Smooth muscle cell (in vitro differentiated cells): Measurements from ENCODE around the gene BTNL9. TPM values are rescaled to one million over a fixed set of nuclear protein-coding genes. Genes with fewer than 3 reads are reported as not detected.
"Not testable (repeated sequence)": the region's sequence is repeated elsewhere in the genome, so short reads cannot be mapped to it uniquely, and the experiment has no call there.

Experiments used
- DNase-seq: peaks from one replicate; lab custom pipeline; 2025; ENCODE audit not compliant: unreplicated experiment; lab: John Stamatoyannopoulos, UW
- H2AFZ ChIP-seq: fragments of 200-600 bp; sonication (generic); 2 replicates; pipeline ENCODE4 v1.6.0; 2016; ENCODE audit warnings: antibody characterized with exemption, low read depth, mild to moderate bottlenecking
- H3F3A ChIP-seq: fragments of 200-600 bp; sonication (generic); 2 replicates; pipeline ENCODE4 v1.6.0; 2017; ENCODE audit warnings: antibody characterized with exemption, low read depth
- H3K27ac ChIP-seq: fragments of 200-600 bp; sonication (generic); 2 replicates; pipeline ENCODE4 v1.5.1; 2016; ENCODE audit warnings: low read depth, mild to moderate bottlenecking
- H3K27me3 ChIP-seq: fragments of 200-600 bp; sonication (generic); 2 replicates; pipeline ENCODE4 v1.6.1; 2016; ENCODE audit warnings: low read depth, mild to moderate bottlenecking
- H3K36me3 ChIP-seq: fragments of 200-600 bp; sonication (generic); 2 replicates; pipeline ENCODE4 v1.5.1; 2016; ENCODE audit warnings: low read depth
- H3K4me1 ChIP-seq: fragments of 200-600 bp; sonication (generic); 2 replicates; pipeline ENCODE4 v1.5.1; 2016; ENCODE audit warnings: low read depth
- H3K4me2 ChIP-seq: fragments of 200-600 bp; sonication (generic); 2 replicates; pipeline ENCODE4 v1.6.0; 2016; ENCODE audit warnings: mild to moderate bottlenecking
- H3K4me3 ChIP-seq: fragments of 200-600 bp; sonication (generic); 2 replicates; pipeline ENCODE4 v1.5.1; 2016; ENCODE audit warnings: mild to moderate bottlenecking
- H3K79me2 ChIP-seq: fragments of 200-600 bp; sonication (generic); 2 replicates; pipeline ENCODE4 v1.6.0; 2016; ENCODE audit warnings: low read depth, mild to moderate bottlenecking
- H3K9ac ChIP-seq: fragments of 200-600 bp; sonication (generic); 2 replicates; pipeline ENCODE4 v1.6.0; 2016; ENCODE audit warnings: low read depth
- H3K9me3 ChIP-seq: fragments of 200-600 bp; sonication (generic); replicated peaks from 2 replicates; pipeline ENCODE4 v1.5.1; 2016; ENCODE audit warnings: low read depth
- H4K20me1 ChIP-seq: fragments of 200-600 bp; sonication (generic); 2 replicates; pipeline ENCODE4 v1.6.0; 2016; ENCODE audit warnings: low read depth
- CTCF ChIP-seq: fragments of 200-600 bp; sonication (generic); IDR thresholded peaks from 2 replicates; pipeline ENCODE4 v1.5.1; 2017; ENCODE audit warnings: borderline replicate concordance, mild to moderate bottlenecking, antibody characterized with exemption; ENCODE audit not compliant: insufficient read depth, poor library complexity, severe bottlenecking
- WGBS: methylation state at CpG from one replicate; pipeline ENCODE4 v1.1.7; 2016; ENCODE audit warnings: low lambda C conversion rate; 5-methylcytosine and 5-hydroxymethylcytosine counted together
- polyA plus RNA-seq: library from polyadenylated mRNA; unstranded; fragments of >200 nt; fragmentation: Nextera tagmentation; extraction: Ambion mirVana; gene quantifications from 2 replicates; pipeline ENCODE4 v1.2.1, GENCODE V29; 2016
- total RNA-seq: library from RNA; depleted of rRNA; stranded (reverse); fragments of >200 nt; gene quantifications from 2 replicates; pipeline ENCODE4 v1.2.3, GENCODE V29; 2014

Gene BTNL9
- total and polyA plus RNA-seq, 2 experiments from 2014 or later: not detected

DNA sequence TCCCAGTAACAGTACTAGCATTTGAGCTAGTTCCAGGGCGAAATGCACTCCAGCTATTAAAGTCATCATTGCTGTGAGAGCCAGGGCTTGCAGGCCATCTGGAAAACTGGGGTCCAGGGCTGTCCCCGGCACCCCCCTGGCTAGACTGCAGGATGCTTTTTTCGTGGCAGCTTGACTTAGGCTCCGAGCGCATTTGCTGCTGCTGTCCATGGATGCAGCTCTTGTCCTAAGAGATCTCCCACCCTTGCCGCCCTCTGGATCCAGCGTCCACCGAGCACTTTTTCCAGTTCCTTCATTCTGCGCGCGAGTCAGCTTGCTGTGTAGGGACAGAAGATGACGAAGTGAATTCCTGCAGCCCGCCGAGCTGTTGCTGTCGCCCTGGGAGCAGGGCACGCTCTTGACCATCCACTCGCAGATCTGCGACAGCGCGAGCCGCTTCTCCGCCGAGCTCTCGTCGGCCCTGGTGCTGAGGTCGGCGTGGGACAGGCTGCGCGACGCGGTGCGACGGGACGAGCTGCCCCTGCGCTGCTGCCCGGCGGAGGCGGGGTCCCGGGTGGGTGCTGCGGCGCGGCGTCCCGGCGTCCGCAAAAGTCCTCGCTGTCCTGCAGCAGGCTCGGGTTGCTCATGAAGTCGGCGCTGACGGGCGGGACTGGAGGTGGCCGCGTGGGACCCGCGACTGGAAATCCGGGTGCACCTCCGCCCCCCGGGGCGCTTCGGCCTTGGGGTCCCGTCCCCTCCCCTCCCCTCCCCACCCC, 60.2 kb downstream of the BTNL9 start:
- Histone ChIP-seq H3K27ac (no peak overlapping the region), H3K36me3 (no peaks in the 10 kb centered on the region), H3K9ac (no peak overlapping the region), H2AFZ (no peak overlapping the region), H3K4me2 (peak overlapping the region; percentile 81), H3K4me1 (no peaks in the 10 kb centered on the region), H4K20me1 (no peaks in the 10 kb centered on the region), H3K27me3 (peaks cover 33% of the 10 kb centered on the region), H3K4me3 (peak overlapping the region; percentile 28), H3K9me3 (no peaks in the 10 kb centered on the region), H3F3A (no peaks in the 10 kb centered on the region), H3K79me2 (no peaks in the 10 kb centered on the region)
- WGBS: 9% methylated on average over 52 of the region's 62 CpGs
- TF ChIP-seq CTCF: no peak
- no peak for DNase-seq

GRCh38 chr5:181101030-181101641, 61.1 kb downstream of the BTNL9 start:
- not testable (repeated sequence) for H3K4me2 ChIP-seq, H3F3A ChIP-seq, H3K4me3 ChIP-seq, H3K79me2 ChIP-seq, H3K9me3 ChIP-seq, H4K20me1 ChIP-seq, DNase-seq, H3K4me1 ChIP-seq, H3K27ac ChIP-seq, H3K36me3 ChIP-seq, H2AFZ ChIP-seq, H3K9ac ChIP-seq
- WGBS: no CpG with 5 or more reads among the region's 54 CpGs
- peaks cover 41% of the 10 kb centered on the region for H3K27me3 ChIP-seq

- not testable (repeated sequence) for H3K4me1 ChIP-seq, H3K4me2 ChIP-seq, H3K4me3 ChIP-seq, H4K20me1 ChIP-seq, H2AFZ ChIP-seq, H3K27ac ChIP-seq, H3K9ac ChIP-seq, DNase-seq, H3K79me2 ChIP-seq, H3F3A ChIP-seq, H3K9me3 ChIP-seq, H3K36me3 ChIP-seq
- no CpG with 5 or more reads among the region's 30 CpGs for WGBS
- H3K27me3 ChIP-seq: peaks cover 49% of the 10 kb centered on the region
Observed at GRCh38 chr5:181101930-181102674, 62.0 kb downstream of the BTNL9 start.

GRCh38 chr5:181104259-181104568, 64.1 kb downstream of the BTNL9 start:
- not testable (repeated sequence) for H3F3A ChIP-seq, H3K9me3 ChIP-seq, H4K20me1 ChIP-seq, H3K9ac ChIP-seq, H3K36me3 ChIP-seq, DNase-seq, H3K4me3 ChIP-seq, H2AFZ ChIP-seq, H3K27ac ChIP-seq, H3K4me2 ChIP-seq, H3K79me2 ChIP-seq, H3K4me1 ChIP-seq
- 14% methylated on average over 5 of the region's 5 CpGs for WGBS
- peaks cover 57% of the 10 kb centered on the region for H3K27me3 ChIP-seq

DNA sequence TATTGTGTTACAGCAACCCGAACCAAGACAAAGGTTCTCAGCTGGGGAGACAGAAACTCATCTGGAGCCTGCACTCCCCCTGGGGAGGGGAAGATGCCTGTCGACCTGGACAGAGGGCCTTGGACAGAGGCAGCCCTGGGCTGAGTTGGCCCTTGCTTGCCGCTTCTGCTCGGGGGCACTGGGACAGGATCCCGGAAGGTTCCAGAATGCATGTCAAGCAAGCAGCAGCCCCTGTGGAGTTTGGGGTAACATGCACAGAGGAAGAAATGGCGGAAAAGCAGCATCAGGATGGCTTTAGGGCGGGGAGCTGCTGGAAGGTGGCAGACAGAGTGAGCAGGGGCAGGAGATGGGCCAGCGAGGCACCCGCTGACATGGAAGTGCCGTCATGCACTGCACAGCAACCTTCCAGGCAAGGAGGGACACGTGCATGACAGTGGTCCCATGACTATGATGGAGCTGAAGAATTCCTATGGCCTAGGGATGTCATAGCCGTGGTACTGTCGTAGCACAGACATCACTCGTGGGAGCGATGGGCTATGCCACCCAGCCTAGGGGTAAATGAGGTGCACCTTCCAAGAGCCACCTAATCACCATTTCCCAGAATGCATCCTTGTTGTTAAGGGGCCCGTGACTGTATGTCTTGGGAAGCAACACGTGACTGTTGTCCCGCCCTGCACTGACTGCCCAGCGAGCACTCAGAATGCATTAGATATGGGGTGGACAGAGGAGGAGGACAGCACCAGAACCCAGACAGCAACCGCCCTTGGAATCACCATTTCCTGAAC, 64.7 kb downstream of the BTNL9 start:
- not testable (repeated sequence) for H3K4me1 ChIP-seq, H3K4me2 ChIP-seq, H3K9me3 ChIP-seq, H3K4me3 ChIP-seq, H2AFZ ChIP-seq, H4K20me1 ChIP-seq, DNase-seq, H3K27ac ChIP-seq, H3K79me2 ChIP-seq, H3K9ac ChIP-seq, H3K36me3 ChIP-seq, H3F3A ChIP-seq
- 63% methylated on average over 20 of the region's 20 CpGs for WGBS
- H3K27me3 ChIP-seq: peaks cover 51% of the 10 kb centered on the region
